HEK293T (cell line): Measurements from ENCODE around the gene DHRS13.

Experiments
- ARNT ChIP-seq: fragments of 450-650 bp; IDR thresholded peaks from 2 replicates; pipeline ENCODE4 v1.6.1; 2017; ENCODE audit warnings: mild to moderate bottlenecking
- FOXA1 ChIP-seq: fragments of 450-650 bp; IDR thresholded peaks from 2 replicates; pipeline ENCODE4 v1.6.1; 2016; ENCODE audit warnings: mild to moderate bottlenecking
- FOXK2 ChIP-seq: fragments of 450-650 bp; IDR thresholded peaks from 2 replicates; pipeline ENCODE4 v1.6.1; 2016; ENCODE audit warnings: mild to moderate bottlenecking
- SP1 ChIP-seq: fragments of 450-650 bp; IDR thresholded peaks from 2 replicates; pipeline ENCODE4 v1.6.1; 2017
- SUZ12 ChIP-seq: fragments of 450-650 bp; IDR thresholded peaks from 2 replicates; pipeline ENCODE4 v1.6.1; 2016; ENCODE audit warnings: mild to moderate bottlenecking
- TARDBP ChIP-seq: fragments of 450-650 bp; IDR thresholded peaks from 2 replicates; pipeline ENCODE4 v1.6.1; 2016
- ZNF384 ChIP-seq: fragments of 450-650 bp; IDR thresholded peaks from 2 replicates; pipeline ENCODE4 v1.6.1; 2016

- TF ChIP-seq SUZ12 (no peak), FOXK2 (no peak), TARDBP (no peak), SP1 (no peak), ZNF384 (no peak), FOXA1 (no peak), ARNT (no peak)
These were observed 48.2 kb downstream of the DHRS13 start, which contains the start of gene ERAL1 for GRCh38 chr17:28854457-28855335.
